GM04504 (cell line): ENCODE results near the gene ANO1.

Experiments used
- DNase-seq: peaks from one replicate; pipeline ENCODE4 v3.0.0-alpha.2; 2012; ENCODE audit warnings: low read depth

The ANO1 gene

GRCh38 chr11:70115778-70116177 is 37.7 kb downstream of the ANO1 start:
- DNase-seq, result no peak

GRCh38 chr11:70116386-70117065 is 38.4 kb downstream of the ANO1 start:
- DNase-seq, result no peak

- no peak for DNase-seq
Observed at GRCh38 chr11:70117567-70118145, 39.5 kb downstream of the ANO1 start.

DNA sequence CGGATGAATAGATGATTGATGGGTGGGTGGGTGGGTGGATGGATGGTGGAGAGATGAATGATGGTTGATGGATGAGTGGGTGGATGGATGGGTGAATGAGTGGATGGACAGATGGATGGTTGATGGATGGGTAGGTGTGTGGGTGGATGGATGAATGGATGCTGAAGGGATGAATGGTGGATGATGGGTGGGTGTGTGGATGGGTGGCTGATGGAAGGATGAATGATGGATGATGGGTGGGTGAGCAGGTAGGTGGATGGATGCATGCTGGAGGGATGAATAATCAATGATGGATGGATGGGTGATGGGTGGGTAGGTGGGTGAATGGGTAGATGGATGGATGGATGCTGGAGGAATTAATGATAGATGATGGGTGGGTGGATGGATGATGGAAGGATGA is 40.5 kb downstream of the ANO1 start:
- no peak for DNase-seq

DNA sequence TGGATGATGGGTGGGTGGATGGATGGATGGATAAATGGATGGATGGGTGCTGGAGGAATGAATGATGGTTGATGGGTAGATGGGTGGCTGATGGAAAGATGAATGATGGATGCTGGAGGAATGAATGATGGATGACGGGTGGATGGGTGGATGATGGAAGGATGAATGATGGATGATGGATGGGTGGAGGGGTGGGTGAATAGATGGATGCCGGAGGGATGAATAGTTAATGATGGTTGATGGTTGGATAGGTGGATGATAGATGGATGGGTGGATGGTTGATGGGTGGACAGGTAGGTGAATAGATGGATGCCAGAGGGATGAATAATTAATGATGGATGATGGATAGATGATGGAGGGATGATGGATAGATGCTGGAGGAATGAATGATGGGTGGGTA is 41.4 kb downstream of the ANO1 start:
- no peak for DNase-seq

DNA sequence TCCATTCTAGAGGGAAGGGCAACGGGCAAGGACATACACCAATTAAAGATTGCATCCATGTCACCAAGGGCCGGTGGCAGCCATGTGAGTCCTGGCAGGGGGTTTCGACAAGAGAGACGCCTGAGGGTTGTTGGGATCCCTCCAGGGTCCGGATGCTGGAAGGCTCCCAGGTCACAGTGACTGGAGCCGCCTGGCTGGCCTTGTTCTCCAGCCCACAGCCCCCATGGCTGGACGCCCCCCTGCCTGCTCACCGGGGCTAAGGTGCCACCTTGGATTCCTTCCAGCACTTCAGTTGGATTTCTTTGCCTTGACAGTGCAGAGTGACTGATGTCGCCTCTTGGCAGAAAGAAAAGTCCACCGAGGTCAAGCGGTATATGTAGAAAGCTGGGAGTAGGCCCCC is 42.6 kb downstream of the ANO1 start:
- DNase-seq, result no peak

GRCh38 chr11:70122490-70123198 is 44.5 kb downstream of the ANO1 start:
- no peak for DNase-seq

DNA sequence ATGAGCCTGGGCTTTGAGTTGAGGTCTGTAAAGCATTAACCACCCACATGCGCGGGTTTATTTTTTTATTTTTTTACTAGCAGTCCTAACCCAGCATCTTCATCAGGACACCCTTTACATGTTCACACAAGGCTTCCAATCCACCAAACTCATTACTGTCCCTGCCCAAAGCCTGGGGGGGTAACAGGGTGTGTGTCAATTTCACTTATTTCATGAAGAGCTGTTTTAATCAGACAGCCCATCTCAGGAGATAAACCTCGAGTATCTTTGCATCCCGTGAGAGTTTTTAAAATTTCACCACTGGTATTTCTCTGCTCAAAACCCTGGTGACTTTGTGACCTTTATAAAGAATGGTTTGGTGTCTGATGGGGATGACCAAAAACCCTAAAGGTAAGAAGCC is 45.6 kb downstream of the ANO1 start:
- no peak for DNase-seq

- DNase-seq, result no peak
Observed at GRCh38 chr11:70124321-70125000, 46.3 kb downstream of the ANO1 start.

DNA sequence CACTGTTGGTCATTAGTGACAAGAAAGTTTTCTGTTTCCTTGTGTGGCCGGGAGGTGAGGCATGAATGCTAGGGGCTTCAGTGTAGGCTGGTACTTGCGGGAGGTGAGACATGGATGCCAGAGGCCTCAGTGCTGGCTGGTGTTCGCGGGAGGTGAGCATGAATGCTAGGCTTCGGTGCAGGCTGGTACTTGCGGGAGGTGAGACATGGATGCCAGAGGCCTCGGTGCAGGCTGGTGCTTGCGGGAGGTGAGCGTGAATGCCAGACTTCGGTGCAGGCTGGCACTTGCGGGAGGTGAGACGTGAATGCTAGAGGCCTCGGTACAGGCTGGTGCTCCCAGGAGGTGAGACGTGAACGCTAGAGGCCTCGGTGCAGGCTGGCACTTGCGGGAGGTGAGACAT is 48.4 kb downstream of the ANO1 start:
- DNase-seq, result no peak

DNA sequence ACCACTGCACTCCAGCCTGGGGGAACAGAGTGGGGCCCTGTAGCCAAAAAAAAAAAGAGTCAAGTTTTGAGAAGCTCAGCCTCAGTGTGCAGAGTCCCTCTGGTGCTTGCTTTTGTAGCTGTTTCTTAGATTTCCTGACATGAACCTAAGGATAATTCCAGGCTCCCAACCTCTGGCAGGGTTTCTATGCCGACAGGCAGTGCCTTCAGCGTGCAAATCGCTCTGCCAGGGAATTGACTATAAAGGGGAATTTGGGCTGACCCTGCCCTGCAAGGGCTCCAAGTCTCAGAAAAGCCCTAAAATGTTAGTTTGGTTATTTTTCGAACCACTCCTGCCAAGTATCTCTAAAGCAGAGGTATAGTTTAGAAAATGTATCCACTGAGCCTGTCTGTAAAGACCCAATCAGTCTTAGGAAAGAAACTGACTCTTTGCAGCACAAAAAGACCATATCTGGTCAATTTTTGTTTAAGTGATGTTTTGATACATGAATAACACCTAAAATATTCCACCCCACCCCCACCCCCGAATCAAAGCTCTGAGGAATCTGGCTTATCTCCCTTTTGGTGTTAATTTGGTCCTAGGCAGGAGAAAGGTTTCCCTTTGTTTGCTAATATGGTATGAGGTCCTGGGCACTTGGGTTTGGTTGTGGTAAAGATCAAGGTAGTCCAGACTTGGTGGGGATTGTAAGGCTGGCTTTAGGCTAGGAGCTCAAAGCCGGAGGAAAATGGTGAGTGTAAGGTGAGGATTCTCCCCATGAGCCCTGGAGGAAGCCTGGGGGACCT is 49.7 kb downstream of the ANO1 start:
- no peak for DNase-seq

DNA sequence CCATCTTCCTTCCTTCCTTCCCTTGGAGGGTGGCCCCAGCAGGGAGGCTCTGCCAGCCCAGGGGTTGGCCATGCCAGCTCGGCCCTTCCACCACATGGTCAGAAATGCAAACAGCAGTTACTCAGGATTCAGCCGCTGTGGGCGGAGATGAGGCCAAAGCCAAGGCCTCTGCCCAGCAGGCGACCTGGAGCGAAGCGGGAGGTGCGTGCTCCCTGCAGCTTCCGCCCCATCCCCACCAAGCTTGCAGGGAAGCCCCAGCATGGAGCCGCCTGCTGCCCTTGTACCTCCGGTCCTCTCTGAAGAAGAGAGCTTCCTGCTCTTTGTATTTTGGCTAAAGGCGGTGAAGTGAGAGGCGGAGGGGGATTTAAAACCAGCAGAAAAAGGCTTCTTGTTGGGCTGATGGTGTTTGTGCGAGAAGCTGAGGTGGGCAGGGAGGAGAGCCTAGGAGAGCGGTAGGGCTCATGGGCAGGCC is 50.4 kb downstream of the ANO1 start:
- DNase-seq, result no peak

DNA sequence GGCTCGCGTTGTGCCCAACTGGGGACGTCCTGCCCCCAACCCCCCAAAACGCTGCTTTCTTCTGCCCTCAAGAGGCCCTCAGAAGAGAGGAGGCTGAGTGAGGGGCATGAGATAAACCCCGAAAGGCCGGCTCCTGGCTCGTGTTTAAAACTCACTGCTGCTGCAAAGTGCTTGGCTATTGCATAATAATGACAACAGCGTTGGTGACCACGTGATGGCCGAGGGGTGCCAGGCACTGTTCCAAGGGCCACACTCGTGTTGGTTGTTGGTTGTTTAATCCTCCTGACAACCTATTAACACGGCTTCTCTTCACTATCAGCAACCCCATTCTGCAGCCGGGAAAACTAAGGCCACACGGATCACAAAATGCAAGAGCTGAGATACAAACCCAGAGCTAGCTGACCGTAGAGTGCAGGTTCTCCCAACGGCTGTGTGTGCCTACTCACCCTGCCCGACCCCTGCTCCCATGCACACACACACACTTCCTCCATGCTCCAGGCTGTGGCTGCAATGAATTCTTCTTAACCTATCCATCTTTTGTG is 51.0 kb downstream of the ANO1 start:
- DNase-seq, result no peak

DNA sequence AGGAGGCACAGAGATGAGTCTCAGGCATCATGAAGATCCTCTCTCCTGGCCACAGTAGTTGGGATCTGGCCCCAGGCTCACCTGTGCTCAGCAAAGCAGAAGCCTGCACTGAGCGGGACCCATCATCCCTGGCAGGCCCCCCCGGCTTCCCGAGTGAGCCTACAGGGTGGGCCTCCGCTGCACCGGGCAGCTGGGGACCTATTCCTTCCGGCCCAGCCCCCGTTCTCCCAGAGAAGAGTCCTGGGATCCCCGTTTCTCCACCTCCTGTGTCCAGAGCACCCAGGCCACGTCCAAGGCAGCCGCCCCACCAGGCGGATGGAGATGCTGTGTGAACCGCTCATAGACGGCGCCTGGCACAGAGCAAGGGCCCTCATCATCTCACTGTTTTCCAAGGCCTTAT is 52.5 kb downstream of the ANO1 start:
- DNase-seq, result no peak

- no peak for DNase-seq
Observed at GRCh38 chr11:70131606-70132190, 53.6 kb downstream of the ANO1 start.

GRCh38 chr11:70132641-70133040 is 54.5 kb downstream of the ANO1 start:
- DNase-seq, result no peak

GRCh38 chr11:70133771-70134335 is 55.7 kb downstream of the ANO1 start:
- DNase-seq, result no peak

DNA sequence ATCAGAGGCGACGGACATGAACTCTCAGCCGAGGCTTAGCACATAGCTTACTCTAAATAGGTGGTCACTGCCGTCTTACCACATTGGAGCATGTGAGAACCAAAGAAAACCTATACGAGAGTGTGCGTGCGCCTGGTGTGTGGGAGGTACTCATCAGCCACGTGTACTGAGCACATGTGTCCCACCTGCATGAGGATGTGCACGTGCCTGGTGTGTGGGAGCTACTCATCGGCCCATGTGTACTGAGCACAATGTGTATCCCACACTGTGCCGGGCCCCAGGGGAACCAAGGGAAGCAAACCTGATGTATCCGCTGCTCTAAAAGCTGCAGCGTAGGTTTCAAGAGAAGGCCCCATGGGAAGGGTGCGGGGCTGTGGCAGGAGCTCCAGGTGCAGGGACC is 56.4 kb downstream of the ANO1 start:
- DNase-seq, result no peak

DNA sequence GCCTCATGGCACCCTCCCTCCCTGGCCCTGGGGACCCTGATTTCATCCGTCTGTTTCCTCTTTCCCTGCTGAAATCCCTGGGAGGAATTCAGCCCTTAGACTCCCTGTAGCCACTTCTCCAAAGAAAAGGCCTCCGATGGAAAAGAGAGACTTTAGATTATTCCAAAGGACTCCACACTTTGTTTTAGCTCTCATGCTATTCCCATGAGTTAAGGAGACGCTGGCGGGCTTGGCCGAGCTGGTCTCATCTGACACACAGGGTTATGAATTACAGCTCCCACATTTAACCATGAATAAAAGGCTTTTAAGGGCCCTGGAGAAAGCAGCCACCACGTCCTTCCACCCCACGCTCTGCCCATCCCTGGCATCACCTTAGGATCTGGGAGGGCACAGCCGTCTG is 57.0 kb downstream of the ANO1 start:
- no peak for DNase-seq

DNA sequence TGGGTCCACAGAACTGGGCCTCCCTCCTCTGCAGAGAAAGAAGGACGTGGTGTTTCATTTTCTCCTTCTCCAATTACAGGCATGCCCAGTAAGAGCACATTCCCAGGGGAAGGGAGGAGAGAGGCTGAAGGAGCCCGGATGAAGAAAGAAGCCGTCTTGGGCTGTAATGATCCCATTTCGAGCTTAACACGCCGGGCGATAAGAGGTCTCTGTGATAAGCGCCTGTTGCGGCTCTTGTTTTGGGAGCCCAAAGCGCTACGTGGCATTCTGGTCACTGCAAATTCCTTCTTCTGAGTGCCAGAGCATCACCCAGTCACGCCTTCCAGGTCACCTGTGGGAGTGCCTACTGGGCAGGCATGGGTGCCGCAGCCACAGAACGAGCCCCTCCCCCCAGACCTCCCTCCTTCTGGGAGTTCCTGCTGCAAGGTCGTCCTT is 57.5 kb downstream of the ANO1 start:
- DNase-seq, result no peak

- no peak for DNase-seq
Observed at GRCh38 chr11:70137383-70137782, 59.3 kb downstream of the ANO1 start.
